ENCODE measurements around the gene FGF19. TPM values are rescaled to one million over a fixed set of nuclear protein-coding genes. Genes with fewer than 3 reads are reported as not detected.

FGF19 gene
- total RNA-seq, result not detected in 2 replicates

GRCh38 chr11:69703768-69704507 lies at the start of gene FGF19:
Gene FGF19 (minus strand): TSS chr11:69704022. CDS start chr11:69703876, 146 bp downstream.

GRCh38 chr11:69674886-69675714 lies 28.7 kb downstream of the FGF19 start, which contains the start of gene LTO1:
Gene LTO1 (minus strand): TSS chr11:69675353. CDS start chr11:69675239, 114 bp downstream.

Other genes with a start within 250 kb of the FGF19 start
- gene LINC01488, start 222.4 kb downstream of the FGF19 start, total RNA-seq, result not detected in 2 replicates
- 308 and 327 TPM in 2 replicates for gene CCND1, start 62.9 kb downstream of the FGF19 start, total RNA-seq
- gene LTO1, start 28.7 kb downstream of the FGF19 start, total RNA-seq, result 21.7 and 22.3 TPM in 2 replicates
- gene FGF4, start 71.3 kb upstream of the FGF19 start, total RNA-seq, result not detected in 2 replicates
- not detected in 2 replicates for gene FGF3, start 115.4 kb upstream of the FGF19 start, total RNA-seq